GM19452 (cell line): Measurements from ENCODE around the gene LGMN.
"Not testable (repeated sequence)": the region's sequence is repeated elsewhere in the genome, so short reads cannot be mapped to it uniquely, and the experiment has no call there.

Source experiments
- ATAC-seq: cut with Tn5 transposase; IDR thresholded peaks from one replicate; pipeline ENCODE4 v1.9.1; 2021; ENCODE audit not compliant: unreplicated experiment

LGMN gene

GRCh38 chr14:92702441-92702918 is 45.9 kb downstream of the LGMN start:
- ATAC-seq: no peak

- ATAC-seq: no peak
These were observed 46.6 kb downstream of the LGMN start for GRCh38 chr14:92701826-92702225.

- ATAC-seq: no peak
These were observed 50.0 kb downstream of the LGMN start for GRCh38 chr14:92698393-92698792.

GRCh38 chr14:92696366-92696765 is 52.1 kb downstream of the LGMN start:
- ATAC-seq: no peak

GRCh38 chr14:92695562-92695961 is 52.9 kb downstream of the LGMN start:
- no peak for ATAC-seq

- ATAC-seq: no peak
These were observed 53.6 kb downstream of the LGMN start for GRCh38 chr14:92694807-92695206.

GRCh38 chr14:92693998-92694795 is 54.2 kb downstream of the LGMN start:
- no peak for ATAC-seq

- no peak for ATAC-seq
These were observed 55.6 kb downstream of the LGMN start for GRCh38 chr14:92692822-92693226.

GRCh38 chr14:92690171-92691011 is 58.0 kb downstream of the LGMN start:
- no peak for ATAC-seq

- no peak for ATAC-seq
These were observed 59.7 kb downstream of the LGMN start for GRCh38 chr14:92688434-92689375.

- no peak for ATAC-seq
These were observed 60.6 kb downstream of the LGMN start for GRCh38 chr14:92687681-92688433.

- ATAC-seq: no peak
These were observed 61.5 kb downstream of the LGMN start for GRCh38 chr14:92686900-92687427.

- ATAC-seq: no peak
These were observed 62.0 kb downstream of the LGMN start for GRCh38 chr14:92686411-92686899.

- no peak for ATAC-seq
These were observed 62.6 kb downstream of the LGMN start for GRCh38 chr14:92685784-92686355.

GRCh38 chr14:92684801-92685560 is 63.4 kb downstream of the LGMN start:
- no peak for ATAC-seq

GRCh38 chr14:92683041-92683440 is 65.4 kb downstream of the LGMN start:
- no peak for ATAC-seq

- no peak for ATAC-seq
These were observed 67.4 kb downstream of the LGMN start for GRCh38 chr14:92680781-92681650.

- not testable (repeated sequence) for ATAC-seq
These were observed 68.1 kb downstream of the LGMN start for GRCh38 chr14:92680330-92680729.
